Stimulated activated CD4-positive, alpha-beta T cell treated with anti-CD3 and anti-CD28 coated beads, Interleukin-2, amount 100 ng/mL, for 4 hours (primary cell): ENCODE measurements around the gene MCAM.

Experiments used
- DNase-seq: peaks from one replicate; pipeline ENCODE4 v3.0.0-alpha.2; 2020; ENCODE audit warnings: low read depth

The MCAM gene

DNA sequence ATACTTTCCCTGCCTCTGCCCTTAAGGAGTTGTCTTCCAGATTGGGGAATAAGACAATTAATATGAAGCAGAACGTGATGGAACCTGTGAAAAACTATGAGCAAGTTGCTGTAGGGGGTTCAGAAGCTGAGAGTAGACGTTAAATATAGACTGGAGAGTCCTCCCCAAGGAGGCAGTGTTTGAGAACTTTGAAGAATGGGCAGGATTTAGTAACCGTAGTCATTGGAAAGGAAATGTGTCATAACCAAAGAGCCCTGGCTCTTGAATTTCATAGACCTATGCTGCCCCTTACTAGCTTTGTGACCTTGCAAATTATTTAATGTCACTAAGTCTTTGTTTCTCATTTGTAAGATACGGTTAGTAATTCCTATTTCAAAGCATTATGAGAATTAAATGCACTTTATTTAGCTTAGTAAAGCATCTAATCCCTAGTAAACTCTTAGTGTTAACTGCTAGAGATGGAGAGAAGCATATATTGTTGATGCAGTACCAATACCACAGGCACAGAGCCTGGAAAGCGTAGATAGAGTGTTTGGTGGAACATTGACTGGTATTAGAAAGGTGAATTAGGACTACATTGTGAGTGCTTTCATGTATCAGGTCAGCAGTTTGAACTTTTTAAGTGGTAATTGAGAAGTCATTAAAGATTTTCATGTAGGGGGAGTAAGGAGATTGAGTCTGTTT lies 54.1 kb downstream of the MCAM start:
- no peak for DNase-seq

DNA sequence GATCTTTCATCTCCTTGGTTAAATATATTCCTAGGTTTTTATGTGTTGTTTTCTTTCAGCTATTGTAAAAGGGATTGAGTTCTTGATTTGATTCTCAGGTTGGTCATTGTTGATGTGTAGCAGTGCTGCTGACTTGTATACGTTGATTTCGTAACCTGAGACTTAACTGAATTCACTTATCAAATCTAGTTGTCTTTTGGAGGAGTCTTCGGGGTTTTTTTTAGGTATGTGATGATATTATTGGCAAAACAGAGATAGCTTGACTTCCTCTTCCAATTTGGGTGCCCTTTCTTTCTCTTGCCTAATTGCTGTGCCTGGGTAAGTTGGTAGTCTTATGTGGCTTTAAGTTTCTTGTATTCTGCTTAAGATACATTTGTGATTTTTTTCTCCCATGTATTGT lies 57.9 kb downstream of the MCAM start:
- DNase-seq = no peak
